Mesendoderm (in vitro differentiated cells): ENCODE measurements around the gene ATXN2.
"Not testable (repeated sequence)": the region's sequence is repeated elsewhere in the genome, so short reads cannot be mapped to it uniquely, and the experiment has no call there.

Source experiments
- DNase-seq: peaks from one replicate; pipeline ENCODE4 v3.0.0; 2013
- H2AK5ac ChIP-seq: 2 replicates; pipeline ENCODE4 v1.6.1; 2013; ENCODE audit warnings: low read length, inconsistent platforms
- H2BK120ac ChIP-seq: 2 replicates; pipeline ENCODE4 v1.6.1; 2013; ENCODE audit warnings: low read depth, mild to moderate bottlenecking, low read length, moderate library complexity, mixed read lengths
- H2BK15ac ChIP-seq: replicated peaks from 2 replicates; pipeline ENCODE4 v1.6.1; 2013; ENCODE audit warnings: low read depth, mild to moderate bottlenecking, moderate library complexity
- H2BK5ac ChIP-seq: 2 replicates; pipeline ENCODE4 v1.6.1; 2013; ENCODE audit warnings: low read length, inconsistent platforms
- H3K18ac ChIP-seq: 2 replicates; pipeline ENCODE4 v1.6.1; 2013; ENCODE audit warnings: mild to moderate bottlenecking, low read length, mixed read lengths
- H3K23ac ChIP-seq: one replicate; pipeline ENCODE4 v1.6.1; 2013; ENCODE audit warnings: low read length
- H3K27ac ChIP-seq: 2 replicates; pipeline ENCODE4 v1.5.1; 2013; ENCODE audit warnings: low read depth, mild to moderate bottlenecking, inconsistent platforms, low read length, moderate library complexity
- H3K27me3 ChIP-seq: 2 replicates; pipeline ENCODE4 v1.6.1; 2013; ENCODE audit warnings: low read length, control low read depth, mild to moderate bottlenecking, inconsistent platforms; ENCODE audit not compliant: insufficient read depth, poor library complexity
- H3K36me3 ChIP-seq: 2 replicates; pipeline ENCODE4 v1.6.1; 2013; ENCODE audit warnings: low read length, inconsistent platforms; ENCODE audit not compliant: control insufficient read depth, insufficient read depth
- H3K4ac ChIP-seq: one replicate; pipeline ENCODE4 v1.6.1; 2013; ENCODE audit warnings: low read depth, mild to moderate bottlenecking, low read length, moderate library complexity
- H3K4me1 ChIP-seq: 2 replicates; pipeline ENCODE4 v1.6.1; 2013; ENCODE audit warnings: low read depth, low read length, inconsistent platforms; ENCODE audit not compliant: control insufficient read depth
- H3K4me2 ChIP-seq: 2 replicates; pipeline ENCODE4 v1.6.1; 2013; ENCODE audit warnings: low read length
- H3K4me3 ChIP-seq: 2 replicates; pipeline ENCODE4 v1.5.1; 2013; ENCODE audit warnings: mild to moderate bottlenecking, low read length
- H3K56ac ChIP-seq: one replicate; pipeline ENCODE4 v1.6.1; 2013; ENCODE audit warnings: low read length
- H3K79me1 ChIP-seq: 2 replicates; pipeline ENCODE4 v1.6.1; 2013; ENCODE audit warnings: low read length, inconsistent platforms
- H3K79me2 ChIP-seq: 2 replicates; pipeline ENCODE4 v1.6.1; 2013; ENCODE audit warnings: mild to moderate bottlenecking, low read length; ENCODE audit not compliant: control insufficient read depth, insufficient read depth
- H3K9ac ChIP-seq: 2 replicates; pipeline ENCODE4 v1.6.1; 2013; ENCODE audit warnings: low read length, inconsistent platforms
- H4K5ac ChIP-seq: one replicate; pipeline ENCODE4 v1.6.1; 2013; ENCODE audit warnings: low read length
- H4K8ac ChIP-seq: one replicate; pipeline ENCODE4 v1.6.1; 2013; ENCODE audit warnings: low read depth, mild to moderate bottlenecking, control low read depth, low read length, moderate library complexity
- WGBS: extraction: QIAGEN DNeasy Blood & Tissue Kit; methylation state at CpG from one replicate; pipeline ENCODE4 v1.1.7; 2013; ENCODE audit warnings: low lambda C conversion rate, missing lambda C conversion rate; ENCODE audit not compliant: insufficient coverage; ENCODE audit errors: extremely low coverage; 5-methylcytosine and 5-hydroxymethylcytosine counted together

Gene ATXN2

GRCh38 chr12:111523587-111524167 lies 75.4 kb downstream of the ATXN2 start:
- no peak overlapping the region for H3K27ac ChIP-seq
- no peak overlapping the region for H4K8ac ChIP-seq
- H3K9ac ChIP-seq, result no peak overlapping the region
- no peak overlapping the region for H4K5ac ChIP-seq
- H3K56ac ChIP-seq, result no peak overlapping the region
- no peak overlapping the region for H2AK5ac ChIP-seq
- DNase-seq, result no peak
- no peaks in the 10 kb centered on the region for H3K79me2 ChIP-seq
- H3K18ac ChIP-seq, result no peak overlapping the region
- H3K79me1 ChIP-seq, result no peaks in the 10 kb centered on the region
- peaks cover 5% of the 10 kb centered on the region for H3K36me3 ChIP-seq
- no peak overlapping the region for H3K4me3 ChIP-seq
- no peak overlapping the region for H2BK15ac ChIP-seq
- no peak overlapping the region for H3K4me2 ChIP-seq
- no peak overlapping the region for H3K23ac ChIP-seq
- H3K27me3 ChIP-seq, result no peaks in the 10 kb centered on the region
- H2BK5ac ChIP-seq, result no peak overlapping the region
- no CpG with 5 or more reads among the region's 5 CpGs for WGBS
- H3K4ac ChIP-seq, result no peak overlapping the region
- H2BK120ac ChIP-seq, result no peak overlapping the region
- H3K4me1 ChIP-seq, result no peaks in the 10 kb centered on the region

DNA sequence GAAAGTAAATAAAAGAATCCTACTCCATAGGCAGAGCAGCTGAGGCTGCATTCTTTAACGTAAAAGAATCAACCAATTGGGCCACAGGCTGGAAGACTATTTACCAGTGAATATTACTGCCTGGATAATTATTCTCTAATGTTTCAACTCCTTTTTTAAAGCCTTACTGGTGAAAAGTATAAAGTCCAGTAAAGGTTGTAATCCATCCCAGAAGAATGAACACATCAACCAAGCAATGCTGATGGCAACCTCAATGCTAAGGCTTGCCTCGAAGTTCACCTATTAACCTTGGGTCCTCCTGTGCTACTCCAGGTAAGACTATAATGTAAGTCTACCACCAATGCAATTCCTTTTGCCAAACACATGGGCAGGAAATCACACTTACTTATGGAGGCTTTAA lies 77.3 kb downstream of the ATXN2 start:
- H3K79me1 ChIP-seq, result no peaks in the 10 kb centered on the region
- H2BK15ac ChIP-seq, result no peak overlapping the region
- peaks cover 5% of the 10 kb centered on the region for H3K36me3 ChIP-seq
- DNase-seq, result no peak
- H3K4ac ChIP-seq, result no peak overlapping the region
- H3K4me3 ChIP-seq, result no peak overlapping the region
- no peak overlapping the region for H2BK120ac ChIP-seq
- no peak overlapping the region for H3K9ac ChIP-seq
- no peak overlapping the region for H2BK5ac ChIP-seq
- H3K79me2 ChIP-seq, result no peaks in the 10 kb centered on the region
- H4K8ac ChIP-seq, result no peak overlapping the region
- no peak overlapping the region for H3K27ac ChIP-seq
- H3K4me2 ChIP-seq, result no peak overlapping the region
- no peak overlapping the region for H3K18ac ChIP-seq
- WGBS, result no CpG with 5 or more reads among the region's 2 CpGs
- no peaks in the 10 kb centered on the region for H3K4me1 ChIP-seq
- H3K56ac ChIP-seq, result no peak overlapping the region
- no peaks in the 10 kb centered on the region for H3K27me3 ChIP-seq
- H4K5ac ChIP-seq, result no peak overlapping the region
- no peak overlapping the region for H3K23ac ChIP-seq
- H2AK5ac ChIP-seq, result no peak overlapping the region

GRCh38 chr12:111519937-111520336 lies 79.2 kb downstream of the ATXN2 start:
- Histone ChIP-seq H3K4me3 (no peak overlapping the region), H3K79me2 (no peaks in the 10 kb centered on the region), H3K9ac (no peak overlapping the region), H3K79me1 (no peaks in the 10 kb centered on the region), H3K18ac (no peak overlapping the region), H3K27me3 (no peaks in the 10 kb centered on the region), H3K4ac (no peak overlapping the region), H3K4me1 (no peaks in the 10 kb centered on the region), H2BK15ac (no peak overlapping the region), H4K8ac (no peak overlapping the region), H4K5ac (no peak overlapping the region), H3K36me3 (peaks cover 2% of the 10 kb centered on the region), H2AK5ac (no peak overlapping the region), H2BK5ac (no peak overlapping the region), H3K4me2 (no peak overlapping the region), H3K56ac (no peak overlapping the region), H3K23ac (no peak overlapping the region), H3K27ac (no peak overlapping the region), H2BK120ac (no peak overlapping the region)
- WGBS, result no CpG with 5 or more reads among the region's 2 CpGs
- no peak for DNase-seq

- no peaks in the 10 kb centered on the region for H3K27me3 ChIP-seq
- H3K18ac ChIP-seq, result no peak overlapping the region
- H3K4ac ChIP-seq, result no peak overlapping the region
- H3K4me1 ChIP-seq, result no peaks in the 10 kb centered on the region
- H2AK5ac ChIP-seq, result no peak overlapping the region
- H3K9ac ChIP-seq, result no peak overlapping the region
- no peak overlapping the region for H3K27ac ChIP-seq
- H3K36me3 ChIP-seq, result peaks cover 2% of the 10 kb centered on the region
- H3K4me2 ChIP-seq, result no peak overlapping the region
- no peaks in the 10 kb centered on the region for H3K79me1 ChIP-seq
- H2BK120ac ChIP-seq, result no peak overlapping the region
- H3K23ac ChIP-seq, result no peak overlapping the region
- H2BK5ac ChIP-seq, result no peak overlapping the region
- DNase-seq, result no peak
- H2BK15ac ChIP-seq, result no peak overlapping the region
- H3K4me3 ChIP-seq, result no peak overlapping the region
- H3K56ac ChIP-seq, result no peak overlapping the region
- H3K79me2 ChIP-seq, result no peaks in the 10 kb centered on the region
- no peak overlapping the region for H4K8ac ChIP-seq
- no peak overlapping the region for H4K5ac ChIP-seq
These were observed 80.0 kb downstream of the ATXN2 start for GRCh38 chr12:111519083-111519482.

DNA sequence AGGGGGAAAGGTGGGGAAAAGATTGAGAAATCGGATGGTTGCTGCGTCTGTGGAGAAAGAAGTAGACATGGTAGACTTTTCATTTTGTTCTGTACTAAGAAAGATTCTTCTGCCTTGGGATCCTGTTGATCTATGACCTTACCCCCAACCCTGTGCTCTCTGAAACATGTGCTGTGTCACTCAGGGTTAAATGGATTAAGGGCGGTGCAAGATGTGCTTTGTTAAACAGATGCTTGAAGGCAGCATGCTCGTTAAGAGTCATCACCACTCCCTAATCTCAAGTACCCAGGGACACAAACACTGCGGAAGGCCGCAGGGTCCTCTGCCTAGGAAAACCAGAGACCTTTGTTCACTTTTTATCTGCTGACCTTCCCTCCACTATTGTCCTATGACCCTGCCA lies 91.4 kb downstream of the ATXN2 start:
- WGBS, result no CpG with 5 or more reads among the region's 6 CpGs
- H3K79me1 ChIP-seq, H3K36me3 ChIP-seq, H2AK5ac ChIP-seq, H3K4ac ChIP-seq, H3K9ac ChIP-seq, H3K4me1 ChIP-seq, H3K4me3 ChIP-seq, H3K27ac ChIP-seq, H2BK5ac ChIP-seq, DNase-seq, H4K5ac ChIP-seq, H4K8ac ChIP-seq, H2BK15ac ChIP-seq, H3K56ac ChIP-seq, H3K18ac ChIP-seq, H2BK120ac ChIP-seq, H3K23ac ChIP-seq, H3K4me2 ChIP-seq, H3K79me2 ChIP-seq, H3K27me3 ChIP-seq: not testable (repeated sequence)

DNA sequence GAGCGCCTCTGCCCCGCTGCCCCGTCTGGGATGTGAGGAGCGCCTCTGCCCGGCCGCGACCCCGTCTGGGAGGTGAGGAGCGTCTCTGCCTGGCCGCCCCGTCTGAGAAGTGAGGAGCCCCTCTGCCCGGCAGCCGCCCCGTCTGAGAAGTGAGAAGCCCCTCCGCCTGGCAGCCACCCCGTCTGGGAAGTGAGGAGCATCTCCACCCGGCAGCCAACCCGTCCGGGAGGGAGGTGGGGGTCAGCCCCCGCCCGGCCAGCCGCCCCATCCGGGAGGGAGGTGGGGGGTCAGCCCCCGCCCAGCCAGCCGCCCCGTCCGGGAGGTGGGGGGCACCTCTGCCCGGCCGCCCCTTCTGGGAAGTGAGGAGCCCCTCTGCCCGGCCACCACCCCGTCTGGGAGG lies 91.9 kb downstream of the ATXN2 start:
- DNase-seq, H3K9ac ChIP-seq, H3K36me3 ChIP-seq, H3K56ac ChIP-seq, H2BK15ac ChIP-seq, H3K27ac ChIP-seq, H2BK120ac ChIP-seq, H2AK5ac ChIP-seq, H4K5ac ChIP-seq, H3K18ac ChIP-seq, H3K79me2 ChIP-seq, H4K8ac ChIP-seq, H3K4me2 ChIP-seq, H3K4ac ChIP-seq, H3K4me3 ChIP-seq, H3K4me1 ChIP-seq, H2BK5ac ChIP-seq, H3K23ac ChIP-seq, H3K79me1 ChIP-seq, H3K27me3 ChIP-seq: not testable (repeated sequence)
- no CpG with 5 or more reads among the region's 31 CpGs for WGBS
